Neuronal stem cell (in vitro differentiated cells): ENCODE measurements around the gene CCDC183.

Source experiments
- DNase-seq: peaks from one replicate; pipeline ENCODE4 v3.0.0-alpha.2; 2013; ENCODE audit warnings: low spot score
- H2AFZ ChIP-seq: one replicate; pipeline ENCODE4 v1.6.1; 2013; ENCODE audit warnings: mild to moderate bottlenecking, low read length, inconsistent platforms
- H2AK5ac ChIP-seq: 2 replicates; pipeline ENCODE4 v1.6.1; 2013; ENCODE audit warnings: low read depth, mild to moderate bottlenecking, inconsistent platforms, low read length, moderate library complexity, mixed read lengths
- H2BK120ac ChIP-seq: 2 replicates; pipeline ENCODE4 v1.6.1; 2013; ENCODE audit warnings: low read depth, mild to moderate bottlenecking, inconsistent platforms, low read length, moderate library complexity, mixed read lengths
- H2BK12ac ChIP-seq: one replicate; pipeline ENCODE4 v1.6.1; 2013; ENCODE audit warnings: low read length, inconsistent platforms
- H2BK15ac ChIP-seq: 2 replicates; pipeline ENCODE4 v1.6.1; 2013; ENCODE audit warnings: mild to moderate bottlenecking, low read length, inconsistent platforms, mixed read lengths
- H2BK5ac ChIP-seq: one replicate; pipeline ENCODE4 v1.6.1; 2013; ENCODE audit warnings: inconsistent platforms, mild to moderate bottlenecking, low read length, moderate library complexity
- H3K14ac ChIP-seq: one replicate; pipeline ENCODE4 v1.6.1; 2013; ENCODE audit warnings: low read length, inconsistent platforms
- H3K18ac ChIP-seq: 2 replicates; pipeline ENCODE4 v1.6.1; 2013; ENCODE audit warnings: low read length, inconsistent platforms
- H3K23ac ChIP-seq: 2 replicates; pipeline ENCODE4 v1.6.1; 2013; ENCODE audit warnings: low read depth, mild to moderate bottlenecking, mixed read lengths, low read length, inconsistent platforms; ENCODE audit not compliant: poor library complexity
- H3K27ac ChIP-seq: replicated peaks from 3 replicates; pipeline ENCODE4 v1.5.1; 2013; ENCODE audit warnings: low read length, inconsistent platforms
- H3K27me3 ChIP-seq, 3 experiments: 2 replicates each; pipeline ENCODE4 v1.6.1; 2013; ENCODE audit warnings: low read length in 3 of 3, mild to moderate bottlenecking in 2 of 3, inconsistent platforms in 1 of 3, low read depth in 1 of 3, mixed read lengths in 1 of 3, moderate library complexity in 1 of 3; ENCODE audit not compliant: control insufficient read depth in 3 of 3, insufficient read depth in 3 of 3
- H3K36me3 ChIP-seq, 2 donors: replicated peaks in 1 of 2; 2 replicates each; pipeline ENCODE4 v1.6.1; 2013; ENCODE audit warnings: low read length in 2 of 2; ENCODE audit not compliant: control insufficient read depth in 2 of 2, insufficient read depth in 2 of 2
- H3K4ac ChIP-seq: 2 replicates; pipeline ENCODE4 v1.6.1; 2013; ENCODE audit warnings: inconsistent platforms, mild to moderate bottlenecking, low read length, moderate library complexity
- H3K4me1 ChIP-seq, 2 donors: 1 replicate in 1 of 2; 2 replicates in 1 of 2; pipeline ENCODE4 v1.6.1; 2013; ENCODE audit warnings: low read length in 2 of 2, low read depth in 1 of 2; ENCODE audit not compliant: control insufficient read depth in 2 of 2, insufficient read depth in 1 of 2
- H3K4me2 ChIP-seq: one replicate; pipeline ENCODE4 v1.6.1; 2013; ENCODE audit warnings: mild to moderate bottlenecking, low read length, inconsistent platforms; ENCODE audit not compliant: insufficient read depth, poor library complexity, severe bottlenecking
- H3K4me3 ChIP-seq, 2 donors: 2 replicates each; pipeline ENCODE4 v1.5.1; 2013; ENCODE audit warnings: low read length in 2 of 2, mild to moderate bottlenecking in 2 of 2, inconsistent platforms in 1 of 2, moderate library complexity in 1 of 2
- H3K79me1 ChIP-seq: one replicate; pipeline ENCODE4 v1.6.1; 2013; ENCODE audit warnings: low read depth, mild to moderate bottlenecking, inconsistent platforms, low read length, moderate library complexity
- H3K9ac ChIP-seq: one replicate; pipeline ENCODE4 v1.6.1; 2013; ENCODE audit warnings: mild to moderate bottlenecking, low read depth, low read length, inconsistent platforms; ENCODE audit not compliant: poor library complexity
- H3K9me3 ChIP-seq, 2 donors: replicated peaks in 1 of 2; 2 replicates each; pipeline versions ENCODE3 to v1.6.1; 2013; ENCODE audit warnings: low read length in 2 of 2, mild to moderate bottlenecking in 2 of 2, inconsistent platforms in 1 of 2, low read depth in 1 of 2, mixed read lengths in 1 of 2, moderate library complexity in 1 of 2; ENCODE audit not compliant: control insufficient read depth in 2 of 2, insufficient read depth in 1 of 2
- H4K8ac ChIP-seq: one replicate; pipeline ENCODE4 v1.6.1; 2013; ENCODE audit warnings: low read depth, mild to moderate bottlenecking, inconsistent platforms, low read length, moderate library complexity
- H4K91ac ChIP-seq: one replicate; pipeline ENCODE4 v1.6.1; 2013; ENCODE audit warnings: low read length, low read depth, mild to moderate bottlenecking, inconsistent platforms; ENCODE audit not compliant: poor library complexity
- WGBS, 2 donors: extraction: QIAGEN DNeasy Blood & Tissue Kit; methylation state at CpG; one replicate each; pipeline ENCODE4 v1.1.7; 2013; ENCODE audit warnings: missing lambda C conversion rate in 2 of 2, mixed read lengths in 1 of 2; ENCODE audit not compliant: insufficient read length in 2 of 2, insufficient replicate concordance in 1 of 2; ENCODE audit errors: extremely low coverage in 2 of 2; 5-methylcytosine and 5-hydroxymethylcytosine counted together

CCDC183 gene

GRCh38 chr9:136826703-136827582 is 30.8 kb downstream of the CCDC183 start:
- Histone ChIP-seq H2BK120ac (no peak overlapping the region), H3K18ac (no peak overlapping the region), H2BK15ac (no peak overlapping the region), H2BK5ac (peak overlapping the region; percentile 39), H3K9me3 (no peaks in the 10 kb centered on the region), H2BK12ac (no peak overlapping the region), H4K8ac (no peak overlapping the region), H3K4me1 (peaks cover 0 to under 1% of the 10 kb centered on the region in 2 donors), H3K9ac (no peak overlapping the region), H3K4ac (no peak overlapping the region), H2AFZ (no peak overlapping the region), H4K91ac (no peak overlapping the region), H3K27me3 (no peaks in the 10 kb centered on the region), H3K14ac (peak overlapping the region; percentile 8), H3K36me3 (peaks cover 69 to 93% of the 10 kb centered on the region in 2 donors), H3K23ac (no peak overlapping the region), H3K79me1 (peaks cover 16% of the 10 kb centered on the region), H3K27ac (no peak overlapping the region), H3K4me3 (no peak overlapping the region), H2AK5ac (no peak overlapping the region), H3K4me2 (no peak overlapping the region)
- no CpG with 5 or more reads among the region's 24 CpGs for WGBS, 2 donors
- no peak for DNase-seq

- Histone ChIP-seq H2BK15ac (no peak overlapping the region), H3K4me1 (no peaks in the 10 kb centered on the region), H3K18ac (no peak overlapping the region), H3K36me3 (peaks cover 77 to 96% of the 10 kb centered on the region in 2 donors), H4K91ac (no peak overlapping the region), H2BK120ac (no peak overlapping the region), H2BK5ac (no peak overlapping the region), H2BK12ac (no peak overlapping the region), H3K27ac (no peak overlapping the region), H3K9ac (no peak overlapping the region), H3K23ac (no peak overlapping the region), H4K8ac (no peak overlapping the region), H3K79me1 (peaks cover 12% of the 10 kb centered on the region), H3K27me3 (no peaks in the 10 kb centered on the region), H2AFZ (no peak overlapping the region), H3K9me3 (no peaks in the 10 kb centered on the region), H3K14ac (no peak overlapping the region), H3K4ac (no peak overlapping the region), H2AK5ac (no peak overlapping the region), H3K4me3 (no peak overlapping the region), H3K4me2 (no peak overlapping the region)
- no CpG with 5 or more reads among the region's 14 CpGs for WGBS, 2 donors
- no peak for DNase-seq
These were observed 31.8 kb downstream of the CCDC183 start for GRCh38 chr9:136827794-136828473.

- peak overlapping the region; percentile 73 for H3K23ac ChIP-seq
- no CpG with 5 or more reads among the region's 31 CpGs for whole genome bisulfite sequencing, 2 donors
- no peak overlapping the region for H3K18ac ChIP-seq
- no peak overlapping the region for H2BK120ac ChIP-seq
- no peak overlapping the region for H2BK15ac ChIP-seq
- no peak overlapping the region for H2BK12ac ChIP-seq
- peak overlapping the region; percentile 21 for H3K9ac ChIP-seq
- H3K4ac ChIP-seq: no peak overlapping the region
- no peaks in the 10 kb centered on the region for H3K4me1 ChIP-seq
- peak overlapping the region; percentile 90 for H2BK5ac ChIP-seq
- no peak overlapping the region for H2AK5ac ChIP-seq
- H3K14ac ChIP-seq: no peak overlapping the region
- no peak overlapping the region for H2AFZ ChIP-seq
- peaks cover 75 to 89% of the 10 kb centered on the region in 2 donors for H3K36me3 ChIP-seq
- H3K79me1 ChIP-seq: peaks cover 12% of the 10 kb centered on the region
- no peaks in the 10 kb centered on the region for H3K27me3 ChIP-seq
- no peaks in the 10 kb centered on the region for H3K9me3 ChIP-seq
- no peak overlapping the region for H4K91ac ChIP-seq
- H4K8ac ChIP-seq: no peak overlapping the region
- no peak overlapping the region for H3K27ac ChIP-seq
- no peak overlapping the region for H3K4me3 ChIP-seq
- DNase-seq: no peak
- H3K4me2 ChIP-seq: no peak overlapping the region
These were observed 32.5 kb downstream of the CCDC183 start for GRCh38 chr9:136828474-136829140.

- H2BK15ac ChIP-seq: no peak overlapping the region
- H3K36me3 ChIP-seq: peaks cover 74 to 87% of the 10 kb centered on the region in 2 donors
- H3K23ac ChIP-seq: no peak overlapping the region
- H2BK120ac ChIP-seq: no peak overlapping the region
- H2BK5ac ChIP-seq: no peak overlapping the region
- H3K79me1 ChIP-seq: peaks cover 12% of the 10 kb centered on the region
- H3K4me3 ChIP-seq: no peak overlapping the region
- H3K9ac ChIP-seq: no peak overlapping the region
- H3K9me3 ChIP-seq: no peaks in the 10 kb centered on the region
- H2AFZ ChIP-seq: no peak overlapping the region
- WGBS, 2 donors: no CpG with 5 or more reads among the region's 14 CpGs
- H3K4ac ChIP-seq: no peak overlapping the region
- no peak overlapping the region for H3K27ac ChIP-seq
- no peaks in the 10 kb centered on the region for H3K4me1 ChIP-seq
- no peaks in the 10 kb centered on the region for H3K27me3 ChIP-seq
- H4K8ac ChIP-seq: no peak overlapping the region
- no peak for DNase-seq
- no peak overlapping the region for H3K18ac ChIP-seq
- no peak overlapping the region for H3K4me2 ChIP-seq
- H2AK5ac ChIP-seq: no peak overlapping the region
- no peak overlapping the region for H2BK12ac ChIP-seq
- H4K91ac ChIP-seq: no peak overlapping the region
- no peak overlapping the region for H3K14ac ChIP-seq
These were observed 33.3 kb downstream of the CCDC183 start for GRCh38 chr9:136829412-136829811.
